ENCODE results near the gene LILRA6.
"Not testable (repeated sequence)": the region's sequence is repeated elsewhere in the genome, so short reads cannot be mapped to it uniquely, and the experiment has no call there.

Gene LILRA6

DNA sequence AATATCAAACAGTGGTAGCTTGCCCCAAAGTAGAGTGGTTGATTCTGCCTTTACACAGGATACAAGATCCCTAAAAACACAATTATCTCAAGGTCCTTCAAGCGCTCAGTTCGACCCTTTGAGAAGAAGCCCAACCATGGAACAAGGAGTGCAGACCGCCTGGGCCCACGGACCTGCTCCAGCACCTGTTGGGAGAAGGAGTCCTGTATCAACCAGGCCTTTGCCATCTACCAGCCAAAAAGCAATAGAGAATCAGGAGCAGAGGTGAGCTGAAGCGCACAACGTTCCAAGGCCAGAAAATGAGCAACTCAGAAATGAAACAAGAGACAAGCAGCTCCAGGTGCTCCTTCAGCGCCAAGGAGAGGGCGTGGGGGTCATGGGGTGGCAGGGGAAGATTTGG, 13.4 kb downstream of the LILRA6 start:
- no peak for DNase-seq

- DNase-seq: not testable (repeated sequence)
Measured at GRCh38 chr19:54224619-54225018, 18.0 kb downstream of the LILRA6 start.

GRCh38 chr19:54223937-54224281, 18.7 kb downstream of the LILRA6 start:
- DNase-seq: not testable (repeated sequence)

DNA sequence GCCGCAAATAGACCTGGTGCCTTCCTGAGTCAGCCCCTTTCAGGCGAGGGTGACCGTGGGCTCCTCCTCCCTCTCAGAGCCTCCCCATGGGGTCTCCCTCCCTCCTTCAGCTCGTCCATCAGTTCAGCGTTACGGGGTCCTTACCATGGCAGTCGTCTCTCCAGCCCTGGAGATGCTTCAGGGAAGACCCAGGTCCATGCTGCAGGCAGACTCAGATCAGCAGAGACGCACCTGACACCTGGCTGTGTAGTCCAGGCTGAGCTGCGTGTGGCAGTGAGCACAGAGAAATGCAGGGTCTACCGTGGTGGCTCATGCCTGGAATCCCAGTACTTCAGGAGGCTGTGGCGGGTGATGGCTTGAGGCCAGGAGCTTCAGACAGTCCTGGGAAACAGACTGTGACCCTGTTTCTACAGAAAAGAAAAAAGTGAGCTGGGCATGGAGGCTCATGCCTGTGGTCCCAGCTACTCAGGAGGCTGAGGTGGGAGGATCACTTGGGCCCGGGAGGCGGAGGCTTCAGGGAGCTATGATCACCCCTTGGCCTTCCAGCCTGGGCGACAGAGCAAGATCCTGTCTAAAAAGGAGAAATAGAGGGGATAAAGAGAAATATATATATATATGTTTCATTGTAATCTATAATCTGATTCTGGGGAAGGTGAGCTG, 19.2 kb downstream of the LILRA6 start:
- DNase-seq: not testable (repeated sequence)

- DNase-seq: peak; percentile 60
Measured at GRCh38 chr19:54222474-54223276, 19.9 kb downstream of the LILRA6 start, which contains the start of gene LILRB3. LILRB3 (minus strand) TSS chr19:54223007; CDS start chr19:54222976, 31 bp downstream.

DNA sequence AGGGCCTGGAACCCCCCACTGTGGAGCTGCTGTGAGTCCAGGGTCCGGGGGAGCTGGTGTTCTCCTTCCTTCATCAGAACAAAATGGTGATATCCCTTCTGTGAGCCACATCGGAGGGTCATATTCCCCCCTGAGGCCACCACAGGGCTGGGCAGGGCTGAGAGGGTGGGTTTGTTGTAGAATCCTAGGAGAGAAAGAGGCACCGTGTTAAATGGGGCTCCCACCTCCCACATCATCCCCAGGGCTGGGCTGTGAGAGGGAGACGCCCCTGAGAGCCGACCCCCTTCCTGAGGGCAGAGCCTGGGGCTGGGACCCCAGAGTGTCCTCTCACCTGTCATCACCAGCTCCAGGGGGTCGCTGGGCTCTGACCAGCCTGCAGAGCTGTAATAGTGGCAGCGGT, 20.6 kb downstream of the LILRA6 start:
- DNase-seq: not testable (repeated sequence)

- not testable (repeated sequence) for DNase-seq
Measured at GRCh38 chr19:54219702-54220101, 22.9 kb downstream of the LILRA6 start.

- DNase-seq: no peak
Measured at GRCh38 chr19:54218960-54219661, 23.5 kb downstream of the LILRA6 start.

DNA sequence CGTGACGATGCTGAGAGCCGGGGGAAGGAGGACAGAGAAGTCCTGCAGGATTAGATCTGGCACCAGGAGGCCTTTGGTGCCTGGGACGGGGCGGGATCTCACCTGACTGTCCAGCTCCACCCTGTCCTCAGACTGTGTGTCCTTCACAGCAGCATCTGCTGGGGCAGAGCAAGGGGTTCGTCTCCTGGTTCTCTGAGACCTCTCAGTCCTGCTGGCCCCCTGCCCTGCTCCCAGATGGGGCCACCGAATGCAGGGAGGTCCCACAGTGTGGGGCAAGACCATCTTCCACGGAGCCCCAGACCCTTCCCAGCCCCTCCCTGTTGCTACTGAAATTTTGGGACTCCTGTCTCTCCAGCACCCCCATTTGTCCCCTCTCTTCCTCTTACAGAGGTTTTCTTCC, 24.3 kb downstream of the LILRA6 start:
- DNase-seq: no peak

GRCh38 chr19:54217517-54218247, 24.9 kb downstream of the LILRA6 start:
- DNase-seq: not testable (repeated sequence)

DNA sequence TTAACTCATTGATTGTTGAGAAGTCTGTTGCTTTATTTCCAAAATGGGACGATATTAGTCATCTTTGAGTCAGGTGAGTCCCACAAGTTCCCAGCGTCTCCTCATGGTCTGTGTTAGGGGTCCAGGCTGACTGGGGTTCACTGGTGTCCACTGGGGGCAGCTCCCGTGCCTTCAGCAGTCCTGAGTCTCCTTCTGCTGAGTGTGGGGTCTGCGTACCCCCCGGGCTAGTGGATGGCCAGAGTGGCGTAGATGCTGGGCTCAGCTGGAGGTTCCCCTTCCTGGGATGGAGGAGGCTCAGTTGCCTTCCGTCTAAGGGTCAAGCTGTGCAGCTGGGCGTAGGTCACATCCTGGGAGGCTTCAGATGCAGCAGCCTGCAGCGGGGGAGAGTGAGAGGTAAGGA, 25.7 kb downstream of the LILRA6 start:
- DNase-seq: no peak

- not testable (repeated sequence) for DNase-seq
Measured at GRCh38 chr19:54214734-54215133, 27.9 kb downstream of the LILRA6 start.

DNA sequence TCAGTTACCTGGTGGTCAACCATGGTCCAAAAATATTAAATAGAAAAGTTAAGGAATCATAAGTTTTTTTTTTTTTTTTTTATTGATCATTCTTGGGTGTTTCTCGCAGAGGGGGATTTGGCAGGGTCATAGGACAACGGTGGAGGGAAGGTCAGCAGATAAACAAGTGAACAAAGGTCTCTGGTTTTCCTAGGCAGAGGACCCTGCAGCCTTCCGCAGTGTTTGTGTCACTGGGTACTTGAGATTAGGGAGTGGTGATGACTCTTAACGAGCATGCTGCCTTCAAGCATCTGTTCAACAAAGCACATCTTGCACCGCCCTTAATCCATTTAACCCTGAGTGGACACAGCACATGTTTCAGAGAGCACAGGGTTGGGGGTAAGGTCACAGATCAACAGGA, 28.4 kb downstream of the LILRA6 start:
- DNase-seq: not testable (repeated sequence)

DNA sequence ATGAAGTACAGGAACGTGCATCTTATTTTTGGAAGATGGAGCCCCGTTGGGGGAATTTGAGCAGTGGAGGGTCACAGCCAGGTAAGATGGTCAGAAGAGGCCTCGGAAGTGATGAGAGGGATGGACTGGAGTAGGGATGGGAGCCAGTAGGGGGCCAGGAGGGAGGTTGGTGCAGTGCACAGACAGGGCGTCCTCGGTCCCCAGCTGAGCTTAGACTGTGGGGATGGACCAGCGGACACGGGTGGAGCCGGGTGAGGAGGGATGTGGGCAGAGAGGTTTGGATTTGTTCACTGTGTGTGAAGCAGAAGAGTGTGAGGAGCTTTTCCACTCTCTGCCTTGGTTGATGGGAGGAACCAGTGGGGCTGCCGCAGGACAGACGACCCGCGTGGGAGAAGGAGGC, 31.4 kb downstream of the LILRA6 start:
- no peak for DNase-seq

GRCh38 chr19:54209811-54210494, 32.6 kb downstream of the LILRA6 start:
- peak; percentile 66 for DNase-seq

DNA sequence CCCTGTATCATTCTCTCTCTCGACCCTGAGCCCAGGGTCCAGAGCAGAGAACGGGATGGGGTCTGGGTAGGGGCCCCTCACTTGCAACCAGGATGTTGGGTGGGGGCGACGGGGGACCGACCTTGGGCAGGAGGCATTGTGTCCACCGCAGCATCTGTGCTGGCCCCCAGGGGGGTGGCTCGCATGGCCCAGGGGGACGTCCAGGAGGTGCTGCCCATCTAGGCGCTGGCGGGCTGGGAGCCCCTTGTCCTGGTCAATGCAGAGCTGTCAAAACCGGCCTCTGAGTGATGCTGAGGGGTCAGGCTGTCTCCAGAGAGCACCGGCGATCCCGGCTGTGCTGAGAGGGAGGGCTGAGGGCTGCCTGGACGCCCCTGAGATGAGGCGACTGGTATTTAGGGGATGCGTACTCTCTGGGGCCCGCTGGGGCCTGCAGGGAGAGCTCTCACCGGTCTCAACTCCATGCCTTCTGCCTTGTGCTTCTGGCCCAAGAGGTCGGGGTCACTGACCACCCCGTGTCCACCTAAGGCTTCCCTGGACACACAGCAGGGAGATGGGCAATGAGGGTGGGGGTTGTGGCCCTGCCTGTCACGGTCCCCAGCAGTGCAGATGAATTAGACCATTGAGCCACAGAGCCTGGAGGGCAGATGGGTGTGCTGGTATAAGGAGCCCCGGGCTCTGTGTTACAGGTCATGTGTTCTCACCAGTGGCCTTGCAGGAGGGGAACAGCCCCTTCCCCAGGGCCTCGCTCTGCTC, 33.4 kb downstream of the LILRA6 start:
- no peak for DNase-seq

GRCh38 chr19:54208784-54209057, 33.9 kb downstream of the LILRA6 start:
- no peak for DNase-seq

GRCh38 chr19:54207983-54208783, 34.4 kb downstream of the LILRA6 start:
- peak; percentile 88 for DNase-seq

- DNase-seq: no peak
Measured at GRCh38 chr19:54207676-54207982, 35.0 kb downstream of the LILRA6 start.

DNA sequence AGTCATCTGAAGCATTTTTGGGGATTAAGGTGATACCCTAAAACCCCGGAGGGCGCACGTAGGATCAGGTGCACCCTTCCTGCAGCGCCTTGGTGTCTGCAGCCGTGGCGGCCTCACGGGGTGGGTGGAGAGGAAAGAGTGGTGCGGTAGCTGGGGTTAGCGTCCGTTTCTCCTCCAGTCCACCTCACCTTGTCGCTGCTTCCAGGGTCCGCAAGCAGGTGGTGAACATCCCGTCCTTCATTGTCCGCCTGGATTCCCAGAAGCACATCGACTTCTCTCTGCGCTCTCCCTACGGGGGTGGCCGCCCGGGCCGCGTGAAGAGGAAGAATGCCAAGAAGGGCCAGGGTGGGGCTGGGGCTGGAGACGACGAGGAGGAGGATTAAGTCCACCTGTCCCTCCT, 35.4 kb downstream of the LILRA6 start:
- peak; percentile 20 for DNase-seq

- no peak for DNase-seq
Measured at GRCh38 chr19:54206831-54207177, 35.8 kb downstream of the LILRA6 start.

Data from CD4-positive, alpha-beta T cell treated with Interferon gamma for 1 hour (primary cell).